B cell (primary cell): Measurements from ENCODE around the gene CBLN3. TPM values are rescaled to one million over a fixed set of nuclear protein-coding genes. Genes with fewer than 3 reads are reported as not detected.

Experiments used
- ATAC-seq: fragments of 200-7000 bp; cut with Tn5 transposase; one replicate; pipeline ENCODE4 v1.10.0; 2021; ENCODE audit warnings: low read depth, mild to moderate bottlenecking, moderate number of reproducible peaks, moderate library complexity
- CTCF ChIA-PET: fragments of 350-600 bp; sonication (Branson Sonifier 250); formaldehyde crosslinking; loops from one replicate; lab custom pipeline; 2021; ENCODE audit warnings: antibody characterized with exemption, inconsistent platforms; lab: Charles Lee
- POLR2A ChIA-PET: fragments of 350-600 bp; sonication (Branson Sonifier 250); formaldehyde crosslinking; loops from one replicate; lab custom pipeline; 2021; ENCODE audit warnings: antibody characterized with exemption; lab: Charles Lee
- DNase-seq: peaks from one replicate; pipeline ENCODE4 v3.0.0; 2013
- H2AFZ ChIP-seq: 2 replicates; pipeline ENCODE4 v1.6.1; 2012; ENCODE audit warnings: mild to moderate bottlenecking, low read depth, low read length; ENCODE audit not compliant: insufficient read depth, poor library complexity, severe bottlenecking
- H3K27ac ChIP-seq, 2 donors: 1 replicate in 1 of 2; 2 replicates in 1 of 2; pipeline ENCODE4 v1.5.1; 2012 to 2013; ENCODE audit warnings: low read length in 2 of 2, mild to moderate bottlenecking in 2 of 2, moderate library complexity in 1 of 2
- H3K27me3 ChIP-seq, 4 experiments: fragments of 200-600 bp in 1 of 4; sonication (generic) in 1 of 4; replicated peaks in 1 of 4; 1 replicate in 2 of 4; 2 replicates in 2 of 4; pipeline versions ENCODE4 v1.6.1 to v1.7.0; 2013 to 2016; ENCODE audit warnings: low read length in 3 of 4, mild to moderate bottlenecking in 2 of 4, mixed read lengths in 1 of 4, moderate library complexity in 1 of 4; ENCODE audit not compliant: insufficient read depth in 4 of 4, control insufficient read depth in 3 of 4; ENCODE audit errors: control extremely low read depth in 1 of 4
- H3K36me3 ChIP-seq, 2 experiments: replicated peaks in 1 of 2; 1 replicate in 1 of 2; 2 replicates in 1 of 2; pipeline versions ENCODE4 v1.6.1 to v1.7.1; 2013; ENCODE audit warnings: low read length in 1 of 2; ENCODE audit not compliant: insufficient read depth in 2 of 2, control insufficient read depth in 1 of 2; ENCODE audit errors: control extremely low read depth in 1 of 2, extremely low read depth in 1 of 2
- H3K4me1 ChIP-seq, 2 donors: fragments of 200-600 bp in 1 of 2; sonication (generic) in 1 of 2; 1 replicate in 1 of 2; 2 replicates in 1 of 2; pipeline versions ENCODE4 v1.5.1 to v1.6.1; 2013 to 2017; ENCODE audit warnings: low read length in 2 of 2; ENCODE audit not compliant: control insufficient read depth in 2 of 2, insufficient read depth in 2 of 2
- H3K4me2 ChIP-seq: replicated peaks from 2 replicates; pipeline ENCODE3; 2012; ENCODE audit warnings: mild to moderate bottlenecking, low read depth, low read length; ENCODE audit not compliant: poor library complexity, severe bottlenecking
- H3K4me3 ChIP-seq, 5 experiments: fragments of 200-600 bp in 1 of 5; sonication (generic) in 1 of 5; 1 replicate in 3 of 5; 2 replicates in 2 of 5; pipeline versions ENCODE4 v1.5.1 to v1.7.0; 2011 to 2016; ENCODE audit warnings: low read length in 4 of 5, mild to moderate bottlenecking in 4 of 5, low read depth in 2 of 5, control low read depth in 1 of 5, moderate library complexity in 1 of 5; ENCODE audit not compliant: insufficient read depth in 1 of 5; ENCODE audit errors: control extremely low read depth in 1 of 5, extremely low read depth in 1 of 5
- H3K79me2 ChIP-seq: fragments of 200-600 bp; sonication (generic); one replicate; pipeline ENCODE4 v1.6.0; 2016; ENCODE audit warnings: low read length; ENCODE audit not compliant: control insufficient read depth, insufficient read depth
- H3K9ac ChIP-seq: fragments of 200-600 bp; sonication (generic); 2 replicates; pipeline ENCODE4 v1.6.1; 2017; ENCODE audit warnings: mild to moderate bottlenecking, low read length, moderate library complexity
- H3K9me3 ChIP-seq, 3 donors: one replicate each; pipeline versions ENCODE4 v1.6.1 to v1.7.1; 2013; ENCODE audit warnings: low read length in 2 of 3; ENCODE audit not compliant: control insufficient read depth in 2 of 3, insufficient read depth in 1 of 3; ENCODE audit errors: control extremely low read depth in 1 of 3
- H4K20me1 ChIP-seq: 2 replicates; pipeline ENCODE4 v1.6.0; 2012; ENCODE audit warnings: mild to moderate bottlenecking, low read length; ENCODE audit not compliant: insufficient read depth, control insufficient read depth, poor library complexity, severe bottlenecking
- H3K27ac Mint-ChIP-seq: one replicate; pipeline ENCODE4 v1.8.0; 2021; ENCODE audit warnings: mixed read lengths
- H3K27me3 Mint-ChIP-seq: one replicate; pipeline ENCODE4 v1.8.0; 2021; ENCODE audit warnings: mixed read lengths
- H3K4me1 Mint-ChIP-seq: one replicate; pipeline ENCODE4 v1.8.0; 2021; ENCODE audit warnings: mixed read lengths
- H3K4me3 Mint-ChIP-seq: one replicate; pipeline ENCODE4 v1.8.0; 2021; ENCODE audit warnings: mixed read lengths
- H3K9me3 Mint-ChIP-seq: one replicate; pipeline ENCODE4 v1.8.0; 2022; ENCODE audit warnings: mixed read lengths; ENCODE audit not compliant: insufficient read depth
- EZH2 ChIP-seq: IDR thresholded peaks from 2 replicates; pipeline ENCODE4 v1.6.1; 2012; ENCODE audit warnings: borderline replicate concordance, low read depth, mild to moderate bottlenecking, moderate library complexity, low read length; ENCODE audit not compliant: insufficient read depth, poor library complexity, severe bottlenecking
- WGBS: methylation state at CpG from one replicate; pipeline ENCODE4 v1.1.5; 2013; ENCODE audit warnings: missing lambda C conversion rate; ENCODE audit not compliant: insufficient coverage; 5-methylcytosine and 5-hydroxymethylcytosine counted together
- intact Hi-C: fragments of 100-400 bp; cut with micrococcal nuclease; formaldehyde crosslinking; loops from one replicate; pipeline ENCODE4 v1.10.0; 2022
- polyA plus RNA-seq: library from polyadenylated mRNA; depleted of rRNA; stranded (reverse); fragments of >200 nt; gene quantifications from 2 replicates; pipeline ENCODE4 v1.2.3, GENCODE V29; 2012
- total RNA-seq, 2 donors: library from RNA; stranded (reverse); fragments of 120-200 nt in 1 of 2; gene quantifications; 1 replicate in 1 of 2; 2 replicates in 1 of 2; pipeline versions ENCODE4 v1.2.3 to v1.2.4, GENCODE V29; 2013 to 2022
- TF ChIP-seq, protein P1 (sequence below): fragments of 200-600 bp; IDR thresholded peaks from one replicate; pipeline ENCODE4 v1.8.0; 2022; ENCODE audit warnings: antibody characterized with exemption, mild to moderate bottlenecking

The CBLN3 gene
- total and polyA plus RNA-seq, 2 donors (not counting 1 experiment from before 2014, with no cell fraction given) = 35.0 to 134 TPM

DNA sequence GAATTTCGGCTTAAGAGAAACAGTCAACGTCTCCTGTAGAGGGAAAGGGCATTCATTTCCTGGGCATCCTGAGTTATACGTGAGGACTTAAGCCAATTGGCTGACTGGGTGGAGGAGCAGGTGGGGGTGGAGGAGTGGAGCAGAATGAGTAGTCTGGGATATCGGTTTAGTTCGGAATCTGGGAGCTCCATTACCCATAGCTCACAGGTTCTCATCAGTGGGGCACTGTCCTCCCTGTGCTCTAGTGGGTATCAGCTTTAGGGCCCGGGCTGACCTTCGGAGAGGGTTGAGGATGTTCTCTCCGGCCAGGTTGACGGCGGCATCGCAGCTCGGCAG lies 12.4 kb upstream of the CBLN3 start:
- TF ChIP-seq EZH2 = no peak
- TF ChIP-seq, protein P1, sequence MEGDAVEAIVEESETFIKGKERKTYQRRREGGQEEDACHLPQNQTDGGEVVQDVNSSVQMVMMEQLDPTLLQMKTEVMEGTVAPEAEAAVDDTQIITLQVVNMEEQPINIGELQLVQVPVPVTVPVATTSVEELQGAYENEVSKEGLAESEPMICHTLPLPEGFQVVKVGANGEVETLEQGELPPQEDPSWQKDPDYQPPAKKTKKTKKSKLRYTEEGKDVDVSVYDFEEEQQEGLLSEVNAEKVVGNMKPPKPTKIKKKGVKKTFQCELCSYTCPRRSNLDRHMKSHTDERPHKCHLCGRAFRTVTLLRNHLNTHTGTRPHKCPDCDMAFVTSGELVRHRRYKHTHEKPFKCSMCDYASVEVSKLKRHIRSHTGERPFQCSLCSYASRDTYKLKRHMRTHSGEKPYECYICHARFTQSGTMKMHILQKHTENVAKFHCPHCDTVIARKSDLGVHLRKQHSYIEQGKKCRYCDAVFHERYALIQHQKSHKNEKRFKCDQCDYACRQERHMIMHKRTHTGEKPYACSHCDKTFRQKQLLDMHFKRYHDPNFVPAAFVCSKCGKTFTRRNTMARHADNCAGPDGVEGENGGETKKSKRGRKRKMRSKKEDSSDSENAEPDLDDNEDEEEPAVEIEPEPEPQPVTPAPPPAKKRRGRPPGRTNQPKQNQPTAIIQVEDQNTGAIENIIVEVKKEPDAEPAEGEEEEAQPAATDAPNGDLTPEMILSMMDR = no peak
- H3K79me2 ChIP-seq = peaks cover 33% of the 10 kb centered on the region
- H4K20me1 ChIP-seq = peaks cover 49% of the 10 kb centered on the region
- H3K9me3 ChIP-seq = no peaks in the 10 kb centered on the region
- peak overlapping the region; percentile 43 to 97 (median 92) for H3K4me3 ChIP-seq
- H3K27ac Mint-ChIP-seq = peak overlapping the region; percentile 98
- ATAC-seq (no peak), DNase-seq (no peak)
- no peaks in the 10 kb centered on the region for H3K27me3 Mint-ChIP-seq
- H3K9ac ChIP-seq = peak overlapping the region; percentile 89
- peaks cover 54% of the 10 kb centered on the region for H3K4me1 Mint-ChIP-seq
- H3K4me2 ChIP-seq = peak overlapping the region; percentile 86
- peak overlapping the region; percentile 97 for H3K4me3 Mint-ChIP-seq
- H3K27ac ChIP-seq = peak overlapping the region; percentile 96
- intact Hi-C loops = loop anchor here (1.0 to 5.0 kb wide), 8 partner anchors 11 to 1141 kb away; partner anchors contain the start of genes AP1G2, DCAF11, GMPR2 and NEDD8
- H3K9me3 Mint-ChIP-seq = no peaks in the 10 kb centered on the region
- no peaks in the 10 kb centered on the region for H3K27me3 ChIP-seq
- H2AFZ ChIP-seq = peak overlapping the region; percentile 72
- ChIA-PET CTCF (interaction anchor here (0.7 to 5.0 kb wide), 7 partner anchors 11 to 255 kb away, joined by 3 to 56 read pairs (median 4); partner anchors contain the start of genes CBLN3, KHNYN and RIPK3), POLR2A (interaction anchor here (0.8 to 2.2 kb wide), 3 partner anchors 10 to 110 kb away, joined by 3 to 18 read pairs (median 4); partner anchors contain the start of genes CBLN3 and KHNYN)
- peaks cover 0 to 40% of the 10 kb centered on the region in 2 experiments for H3K36me3 ChIP-seq
- WGBS = 5% methylated on average over 10 of the region's 12 CpGs
- peaks cover 26 to 35% of the 10 kb centered on the region in 2 donors for H3K4me1 ChIP-seq

- ATAC-seq (no peak), DNase-seq (no peak)
- POLR2A ChIA-PET = interaction anchor here (0.8 to 2.2 kb wide), 3 partner anchors 10 to 109 kb away, joined by 3 to 18 read pairs (median 4); partner anchors contain the start of genes CBLN3 and KHNYN
- CTCF ChIA-PET = interaction anchor here (0.7 to 5.0 kb wide), 6 partner anchors 11 to 254 kb away, joined by 3 to 56 read pairs (median 4); partner anchors contain the start of genes CBLN3, KHNYN and RIPK3
- Histone ChIP-seq H3K79me2 (peaks cover 33% of the 10 kb centered on the region), H3K27ac (peak overlapping the region; percentile 96), H3K4me1 (peaks cover 30 to 38% of the 10 kb centered on the region in 2 donors), H4K20me1 (peaks cover 53% of the 10 kb centered on the region), H3K9me3 (no peaks in the 10 kb centered on the region), H3K4me2 (peak overlapping the region; percentile 86), H2AFZ (peak overlapping the region; percentile 72), H3K36me3 (peaks cover 0 to 44% of the 10 kb centered on the region in 2 experiments), H3K4me3 (peak overlapping the region in 4 of 5 experiments; percentile 86 to 97 (median 93)), H3K27me3 (no peaks in the 10 kb centered on the region), H3K9ac (peak overlapping the region; percentile 89)
- peak overlapping the region; percentile 98 for H3K27ac Mint-ChIP-seq
- TF ChIP-seq EZH2 = no peak
- TF ChIP-seq, protein P1 = no peak
- intact Hi-C loops = loop anchor here (5.0 kb wide), 1 partner anchor 874 kb away; the partner anchor contains the start of gene AP1G2
- peaks cover 57% of the 10 kb centered on the region for H3K4me1 Mint-ChIP-seq
- no peaks in the 10 kb centered on the region for H3K9me3 Mint-ChIP-seq
- H3K4me3 Mint-ChIP-seq = peak overlapping the region; percentile 97
- WGBS = 82% methylated on average over 2 of the region's 5 CpGs
- H3K27me3 Mint-ChIP-seq = no peaks in the 10 kb centered on the region
Measured at GRCh38 chr14:24441485-24441884, 12.0 kb upstream of the CBLN3 start.
